ENCODE results near the gene ENO2.

- TF ChIP-seq POLR2AphosphoS5 (IDR thresholded peaks at IDR 0.05; ENCODE audit: low read depth, low read length) (no peak), POLR2A (IDR thresholded peaks at IDR 0.05; ENCODE audit: low read depth, low read length) (no peak), POU2F2 (IDR thresholded peaks at IDR 0.05; ENCODE audit: low read depth, low read length) (no peak)
Observed at GRCh38 chr12:6915789-6916285, 1.5 kb downstream of the ENO2 start.
